IgD-negative memory B cell (primary cell): ENCODE results near the gene NFIB. TPM values are rescaled to one million over a fixed set of nuclear protein-coding genes. Genes with fewer than 3 reads are reported as not detected.

Experiments
- H3K27ac Mint-ChIP-seq, 3 donors: one replicate each; pipeline ENCODE4 v1.8.0; 2020 to 2022; ENCODE audit warnings: mild to moderate bottlenecking in 3 of 3, mixed read lengths in 3 of 3, moderate library complexity in 1 of 3
- H3K27me3 Mint-ChIP-seq: one replicate; pipeline ENCODE4 v1.8.0; 2021; ENCODE audit warnings: mixed read lengths
- H3K36me3 Mint-ChIP-seq: one replicate; pipeline ENCODE4 v1.8.0; 2020; ENCODE audit warnings: mild to moderate bottlenecking, mixed read lengths
- H3K4me1 Mint-ChIP-seq, 3 donors: one replicate each; pipeline ENCODE4 v1.8.0; 2020 to 2022; ENCODE audit warnings: mixed read lengths in 3 of 3, mild to moderate bottlenecking in 1 of 3
- H3K4me3 Mint-ChIP-seq, 4 donors: one replicate each; pipeline ENCODE4 v1.8.0; 2020 to 2022; ENCODE audit warnings: mild to moderate bottlenecking in 4 of 4, mixed read lengths in 4 of 4, moderate library complexity in 3 of 4
- H3K9me3 Mint-ChIP-seq, 3 donors: one replicate each; pipeline ENCODE4 v1.8.0; 2020 to 2021; ENCODE audit warnings: mixed read lengths in 3 of 3, mild to moderate bottlenecking in 1 of 3
- polyA plus RNA-seq: library from polyadenylated mRNA; unstranded; fragments of 300-500 nt; fragmentation: Illumina TruSeq; gene quantifications from one replicate; pipeline ENCODE4 v1.2.3, GENCODE V29; 2021

The NFIB gene
- polyA plus RNA-seq, 1 donor from 2014 or later = not detected

DNA sequence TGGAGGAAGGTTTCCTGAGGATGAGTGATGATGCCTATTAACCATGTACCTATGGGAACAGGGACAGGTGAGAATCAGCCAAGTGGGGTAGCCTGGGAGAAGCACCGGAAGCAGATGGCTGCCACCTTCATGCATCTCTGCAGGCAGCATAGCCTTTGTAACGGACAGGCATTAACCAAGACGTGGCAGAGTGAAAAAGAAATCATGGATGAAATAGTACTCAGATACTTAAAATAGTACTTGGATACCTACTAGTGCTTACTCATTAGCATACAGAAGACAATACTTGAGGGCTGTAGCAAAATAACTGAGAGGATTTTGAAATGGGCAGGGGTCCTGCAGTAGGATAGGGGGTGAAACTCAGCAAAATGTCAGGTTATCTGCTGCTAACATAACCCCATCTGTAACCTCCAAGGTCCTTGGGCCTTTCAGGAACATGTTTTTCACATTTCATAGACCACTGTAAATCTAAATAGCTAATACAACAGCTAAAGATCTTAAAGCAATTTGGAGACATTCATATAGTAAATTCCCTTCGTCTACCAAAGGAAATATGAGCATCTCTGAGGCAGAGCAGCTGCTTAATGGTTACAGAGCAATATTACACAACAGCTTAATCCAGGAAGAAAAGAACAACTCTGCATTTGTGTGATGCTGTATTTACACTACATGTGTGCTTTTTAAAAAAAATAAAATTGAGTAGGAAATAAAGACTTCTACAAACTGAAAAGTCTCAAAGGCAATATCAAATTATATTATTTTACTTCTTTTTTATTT, 154.3 kb downstream of the NFIB start:
- H3K36me3 Mint-ChIP-seq = no peaks in the 10 kb centered on the region
- no peaks in the 10 kb centered on the region for H3K27me3 Mint-ChIP-seq
- H3K4me1 Mint-ChIP-seq = no peaks in the 10 kb centered on the region
- H3K27ac Mint-ChIP-seq = no peak overlapping the region
- H3K4me3 Mint-ChIP-seq = no peak overlapping the region
- peaks cover 0 to 3% (median 0%) of the 10 kb centered on the region in 3 donors for H3K9me3 Mint-ChIP-seq

DNA sequence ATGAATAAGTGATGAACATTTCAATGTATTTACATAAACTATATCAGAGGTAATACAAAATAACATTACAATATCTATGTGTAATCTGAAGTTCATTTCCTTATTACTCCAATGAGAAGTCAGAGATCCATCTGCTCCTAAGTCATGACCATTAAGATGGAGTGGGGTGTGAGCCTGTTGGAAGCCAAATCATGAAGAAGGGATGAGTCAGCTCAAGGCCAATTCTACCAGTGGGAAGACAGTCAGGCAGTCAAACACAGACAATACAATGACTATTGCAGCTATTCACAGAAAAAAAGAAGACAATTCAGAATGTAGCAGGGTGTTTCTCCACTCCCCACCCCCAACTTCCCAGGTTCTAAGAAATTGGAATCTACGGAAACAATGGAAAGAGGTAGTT, 155.0 kb downstream of the NFIB start:
- H3K4me3 Mint-ChIP-seq = no peak overlapping the region
- H3K36me3 Mint-ChIP-seq = no peaks in the 10 kb centered on the region
- H3K9me3 Mint-ChIP-seq = peaks cover 0 to 3% (median 0%) of the 10 kb centered on the region in 3 donors
- no peaks in the 10 kb centered on the region for H3K4me1 Mint-ChIP-seq
- H3K27ac Mint-ChIP-seq = no peak overlapping the region
- no peaks in the 10 kb centered on the region for H3K27me3 Mint-ChIP-seq

DNA sequence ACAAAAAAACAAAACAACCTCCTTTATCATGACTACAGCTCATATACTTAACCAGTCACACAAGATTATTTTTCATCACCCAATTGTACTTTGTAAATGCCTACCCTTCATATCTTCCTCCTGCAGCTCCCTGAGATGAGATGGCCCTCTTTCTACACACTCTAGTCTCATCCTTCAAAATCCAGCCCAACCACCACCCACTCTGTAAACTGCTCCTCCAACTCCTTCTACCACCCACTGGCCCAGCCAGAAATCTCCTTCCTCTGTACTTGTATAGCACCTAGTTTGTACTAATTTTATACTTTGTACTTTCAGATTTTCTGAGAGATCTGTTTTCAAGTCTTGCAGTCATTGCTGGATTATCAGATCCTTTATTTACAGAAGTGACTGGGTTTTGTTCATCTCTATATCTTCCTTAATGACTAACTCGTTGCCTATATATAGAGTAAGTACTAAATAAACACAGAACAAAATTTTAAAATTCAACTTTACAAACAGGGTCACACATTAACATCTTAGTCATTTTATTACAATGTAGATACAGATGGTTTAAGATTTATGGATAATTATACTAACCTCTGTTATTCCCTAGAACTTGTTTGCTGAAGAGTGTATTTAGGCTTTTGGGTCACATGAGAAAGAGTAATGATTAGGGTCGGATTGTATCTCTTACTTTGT, 155.7 kb downstream of the NFIB start:
- no peak overlapping the region for H3K27ac Mint-ChIP-seq
- no peak overlapping the region for H3K4me3 Mint-ChIP-seq
- H3K27me3 Mint-ChIP-seq = no peaks in the 10 kb centered on the region
- no peaks in the 10 kb centered on the region for H3K36me3 Mint-ChIP-seq
- H3K4me1 Mint-ChIP-seq = no peaks in the 10 kb centered on the region
- H3K9me3 Mint-ChIP-seq = peaks cover 0 to 3% (median 0%) of the 10 kb centered on the region in 3 donors

DNA sequence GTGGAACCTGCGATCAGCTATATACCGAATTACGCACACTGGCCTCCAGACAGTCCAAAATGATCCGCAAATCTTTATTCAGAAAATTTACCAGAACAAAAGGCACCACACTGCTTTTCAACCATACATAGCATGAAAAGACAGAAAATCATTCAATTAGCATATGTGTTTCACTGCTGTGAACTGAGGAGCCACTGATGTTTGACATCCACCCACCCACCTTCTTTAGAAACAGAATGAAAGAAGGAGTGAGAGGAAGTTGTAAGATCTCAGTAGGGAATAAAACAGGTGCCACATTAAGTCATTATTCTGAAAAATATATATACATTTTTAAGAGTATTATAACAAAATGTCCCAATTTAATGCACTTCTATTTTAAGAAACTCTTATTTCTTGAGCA, 156.8 kb downstream of the NFIB start:
- no peaks in the 10 kb centered on the region for H3K36me3 Mint-ChIP-seq
- no peaks in the 10 kb centered on the region for H3K27me3 Mint-ChIP-seq
- H3K4me3 Mint-ChIP-seq = no peak overlapping the region
- peaks cover 0 to 3% (median 0%) of the 10 kb centered on the region in 3 donors for H3K9me3 Mint-ChIP-seq
- no peaks in the 10 kb centered on the region for H3K4me1 Mint-ChIP-seq
- no peak overlapping the region for H3K27ac Mint-ChIP-seq

DNA sequence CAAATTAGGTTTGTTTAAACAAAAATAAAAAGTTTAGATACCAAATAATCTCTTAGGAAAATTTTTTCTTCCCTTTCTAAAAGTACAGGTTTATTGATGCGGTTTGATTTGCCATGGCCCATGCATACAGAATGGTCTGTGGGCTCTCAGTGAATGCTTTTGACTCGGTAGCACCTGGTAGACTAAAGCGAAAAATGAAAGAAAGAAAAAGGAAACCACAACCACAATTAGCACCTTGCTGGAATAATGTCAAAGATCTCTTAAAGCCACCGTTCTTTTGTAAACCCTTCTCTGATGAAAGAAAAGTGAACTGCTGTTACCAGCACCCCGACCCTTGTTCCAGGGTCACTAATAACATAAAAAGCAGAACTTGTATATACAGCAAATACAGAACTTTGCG, 157.9 kb downstream of the NFIB start:
- Mint-ChIP-seq H3K36me3 (no peaks in the 10 kb centered on the region), H3K9me3 (peaks cover 0 to 3% (median 0%) of the 10 kb centered on the region in 3 donors), H3K4me1 (no peaks in the 10 kb centered on the region), H3K27ac (no peak overlapping the region), H3K4me3 (peak overlapping the region in 1 of 4 donors; percentile 41), H3K27me3 (no peaks in the 10 kb centered on the region)

DNA sequence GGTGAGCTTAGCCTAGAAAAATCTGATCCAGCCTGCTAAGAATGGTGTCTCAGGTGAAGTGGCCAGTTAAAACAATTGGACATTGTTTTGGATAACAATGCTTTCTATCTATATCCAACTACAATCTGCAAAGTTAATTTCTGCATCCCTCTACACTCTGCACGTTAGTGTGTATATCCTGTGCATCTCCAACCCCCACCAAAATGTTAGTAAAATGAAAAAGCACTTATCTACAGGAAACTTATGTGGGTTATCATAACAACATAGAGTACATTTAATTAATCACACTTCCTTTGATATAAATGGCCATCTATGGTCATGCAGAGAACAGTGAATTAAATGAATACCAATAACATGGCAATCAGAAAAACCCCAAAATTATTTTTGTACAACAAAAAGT, 158.7 kb downstream of the NFIB start:
- Mint-ChIP-seq H3K27me3 (no peaks in the 10 kb centered on the region), H3K36me3 (no peaks in the 10 kb centered on the region), H3K27ac (no peak overlapping the region), H3K9me3 (peaks cover 0 to 3% (median 0%) of the 10 kb centered on the region in 3 donors), H3K4me3 (no peak overlapping the region), H3K4me1 (no peaks in the 10 kb centered on the region)

DNA sequence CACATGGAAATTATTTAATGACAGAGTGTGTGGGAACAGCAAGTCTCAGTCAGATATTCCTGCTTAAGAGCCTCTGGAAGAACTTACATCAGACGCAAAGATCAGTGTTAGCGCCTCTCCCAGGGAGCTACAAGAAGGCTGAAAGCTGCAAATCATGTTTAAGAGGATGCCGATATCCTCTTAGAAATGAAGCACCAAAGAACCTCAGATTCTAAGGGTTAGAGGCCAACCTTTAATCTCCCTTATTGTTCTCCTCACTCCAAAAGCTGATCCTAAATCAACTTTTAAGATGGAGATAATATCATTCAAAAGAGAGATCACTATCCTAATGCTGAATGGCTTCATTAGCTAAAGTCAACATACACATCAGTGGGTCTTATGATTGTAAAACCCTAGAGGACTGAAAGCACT, 160.6 kb downstream of the NFIB start:
- Mint-ChIP-seq H3K9me3 (peaks cover 0 to 3% (median 0%) of the 10 kb centered on the region in 3 donors), H3K36me3 (no peaks in the 10 kb centered on the region), H3K27me3 (no peaks in the 10 kb centered on the region), H3K27ac (no peak overlapping the region), H3K4me3 (no peak overlapping the region), H3K4me1 (no peaks in the 10 kb centered on the region)

DNA sequence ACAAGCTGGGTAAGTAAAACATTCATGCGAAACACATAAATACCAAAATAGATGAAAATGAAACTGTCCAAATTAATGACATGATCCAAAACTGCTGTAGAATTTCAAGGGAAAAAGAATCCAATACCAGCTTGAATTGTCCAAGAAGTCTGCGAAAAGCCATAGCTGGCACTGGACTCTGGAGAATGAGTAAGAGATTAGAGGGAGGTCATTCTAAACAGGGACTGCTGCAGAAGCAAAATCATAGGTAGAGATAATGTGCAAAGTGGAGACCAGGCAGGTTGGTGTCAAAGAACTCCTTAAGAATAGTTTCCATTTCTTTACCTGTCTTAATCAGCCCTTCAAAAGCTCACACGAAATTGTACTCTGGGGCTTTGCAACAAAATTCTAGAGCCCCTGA, 162.5 kb downstream of the NFIB start:
- no peaks in the 10 kb centered on the region for H3K9me3 Mint-ChIP-seq
- no peaks in the 10 kb centered on the region for H3K4me1 Mint-ChIP-seq
- peaks cover 2% of the 10 kb centered on the region for H3K36me3 Mint-ChIP-seq
- no peak overlapping the region for H3K4me3 Mint-ChIP-seq
- H3K27ac Mint-ChIP-seq = no peak overlapping the region
- H3K27me3 Mint-ChIP-seq = no peaks in the 10 kb centered on the region

DNA sequence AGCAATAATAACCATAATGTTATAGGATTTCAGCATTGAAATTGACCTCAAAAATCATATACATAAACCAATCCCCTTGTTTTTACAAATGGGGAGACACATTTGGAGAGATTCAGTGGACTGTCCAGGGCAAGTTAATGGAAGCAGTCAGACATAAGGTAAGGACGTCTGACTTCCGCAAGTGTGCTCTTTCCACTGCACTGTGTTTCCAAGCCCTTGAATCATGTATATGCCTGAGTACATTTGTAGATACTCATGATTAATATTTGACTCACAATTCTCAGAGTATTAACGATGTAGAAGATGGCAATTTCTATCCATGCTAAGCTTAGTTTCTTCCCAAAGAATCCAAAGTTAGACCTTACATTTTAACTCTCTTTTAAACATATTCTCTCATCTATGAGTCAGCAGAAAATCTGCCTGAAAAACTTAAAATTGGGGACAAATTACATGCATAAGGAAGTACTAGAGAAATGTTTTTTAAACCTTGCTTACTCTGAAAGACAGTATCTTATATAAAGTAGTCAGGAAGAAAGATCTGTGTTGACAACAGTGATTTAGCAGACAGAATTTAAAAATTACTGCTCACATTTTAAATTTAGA, 165.3 kb downstream of the NFIB start:
- H3K36me3 Mint-ChIP-seq = peaks cover 2% of the 10 kb centered on the region
- H3K4me1 Mint-ChIP-seq = no peaks in the 10 kb centered on the region

DNA sequence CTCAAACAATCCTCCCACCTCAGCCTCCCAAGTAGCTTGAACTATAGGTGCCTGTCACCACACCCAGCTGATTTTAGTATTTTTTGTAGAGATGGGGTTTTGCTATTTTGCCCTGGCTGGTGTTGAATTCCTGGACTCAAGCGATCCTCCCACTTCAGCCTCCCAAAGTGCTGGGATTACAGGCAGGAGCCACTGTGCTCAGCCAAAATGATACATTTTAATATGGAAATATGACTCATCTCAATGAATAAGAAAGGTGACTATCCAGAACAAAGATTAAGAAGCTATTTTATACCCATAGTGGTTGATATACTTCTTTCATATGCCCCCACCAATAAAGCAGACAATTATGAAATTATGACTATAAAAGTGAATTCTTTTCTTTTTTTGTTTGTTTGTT, 166.2 kb downstream of the NFIB start:
- Mint-ChIP-seq H3K9me3 (peaks cover 0 to 1% (median 0%) of the 10 kb centered on the region in 3 donors), H3K27me3 (no peaks in the 10 kb centered on the region), H3K4me1 (no peaks in the 10 kb centered on the region), H3K36me3 (peaks cover 2% of the 10 kb centered on the region), H3K27ac (no peak overlapping the region), H3K4me3 (no peak overlapping the region)

More for the DNA sequence above, 165.3 kb downstream of the NFIB start:
- Mint-ChIP-seq H3K9me3 (peaks cover 0 to 1% (median 0%) of the 10 kb centered on the region in 3 donors), H3K27ac (no peak overlapping the region), H3K27me3 (no peaks in the 10 kb centered on the region), H3K4me3 (no peak overlapping the region)

DNA sequence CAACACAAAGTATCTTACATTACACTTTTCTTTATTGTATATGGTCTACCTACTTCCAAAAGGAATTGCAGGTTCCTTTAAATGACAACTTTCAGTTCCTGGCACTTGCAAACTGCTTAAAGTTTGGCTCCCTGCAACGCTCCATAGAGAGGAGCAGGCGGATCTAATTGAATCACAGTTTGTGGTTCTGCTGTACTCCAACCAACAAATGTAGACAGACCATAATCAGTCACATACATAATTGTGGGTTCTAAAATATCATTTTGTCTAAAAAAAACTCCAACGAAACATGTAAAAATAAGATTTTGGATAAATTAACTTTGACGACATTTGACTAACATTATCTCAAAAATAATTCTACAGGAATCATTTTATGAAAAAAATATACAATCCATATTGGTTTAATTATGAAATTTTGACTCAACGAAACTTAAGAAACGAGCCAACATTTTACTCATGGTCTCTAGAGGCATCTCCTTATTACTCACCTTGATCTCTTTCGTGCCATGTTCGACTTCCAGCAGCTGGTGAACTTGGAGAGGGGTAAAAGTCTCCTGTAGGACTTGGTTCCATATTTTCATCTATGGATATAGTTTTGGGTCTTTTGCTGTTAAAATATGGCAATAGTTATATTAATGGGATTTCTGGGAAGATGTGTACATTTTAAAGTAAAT, 167.6 kb downstream of the NFIB start:
- Mint-ChIP-seq H3K27me3 (no peaks in the 10 kb centered on the region), H3K4me1 (no peaks in the 10 kb centered on the region), H3K27ac (no peak overlapping the region), H3K4me3 (no peak overlapping the region), H3K36me3 (peaks cover 2% of the 10 kb centered on the region), H3K9me3 (peaks cover 1 to 5% (median 2%) of the 10 kb centered on the region in 3 donors)

DNA sequence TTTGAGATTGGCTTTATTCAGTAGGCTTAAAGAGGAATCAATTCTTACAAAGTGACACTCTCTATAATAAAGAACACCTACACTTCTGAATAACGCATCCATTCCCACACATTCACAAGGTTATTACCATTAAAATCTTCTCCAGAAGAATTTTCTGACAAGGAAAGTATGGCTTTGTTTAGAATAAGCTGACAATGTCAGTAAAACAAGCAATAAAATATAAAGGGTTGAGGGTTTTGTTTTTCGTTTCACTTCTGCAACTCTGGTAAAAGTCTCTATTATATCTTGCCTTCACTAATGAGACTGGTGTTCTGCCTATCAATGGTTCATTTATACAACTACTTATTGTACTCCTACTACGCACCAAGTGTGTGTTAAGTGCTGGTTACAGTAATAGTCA, 169.7 kb downstream of the NFIB start:
- H3K4me1 Mint-ChIP-seq = no peaks in the 10 kb centered on the region
- H3K27me3 Mint-ChIP-seq = no peaks in the 10 kb centered on the region
- peaks cover 1 to 5% (median 2%) of the 10 kb centered on the region in 3 donors for H3K9me3 Mint-ChIP-seq
- H3K4me3 Mint-ChIP-seq = no peak overlapping the region
- peaks cover 2% of the 10 kb centered on the region for H3K36me3 Mint-ChIP-seq
- H3K27ac Mint-ChIP-seq = no peak overlapping the region

DNA sequence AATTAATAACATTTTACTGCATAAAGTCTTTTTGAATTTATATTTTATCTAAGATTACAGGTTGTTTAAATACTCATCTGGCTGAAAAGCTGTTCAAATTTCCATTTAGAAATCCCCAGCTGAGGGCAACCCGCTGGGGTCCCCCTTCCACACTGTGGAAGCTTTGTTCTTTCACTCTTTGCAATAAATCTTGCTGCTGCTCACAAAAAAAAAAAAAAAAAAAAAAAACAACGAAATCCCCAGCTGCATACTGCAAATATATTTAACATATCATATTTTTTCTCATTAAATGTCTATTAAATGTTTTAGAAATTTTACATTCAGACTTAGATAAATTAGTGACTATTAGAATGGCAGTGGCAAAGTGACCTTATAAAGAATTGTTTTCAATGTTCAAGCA, 172.2 kb downstream of the NFIB start:
- no peak overlapping the region for H3K27ac Mint-ChIP-seq
- H3K9me3 Mint-ChIP-seq = peaks cover 1 to 5% (median 2%) of the 10 kb centered on the region in 3 donors
- H3K27me3 Mint-ChIP-seq = no peaks in the 10 kb centered on the region
- H3K36me3 Mint-ChIP-seq = peaks cover 2% of the 10 kb centered on the region
- H3K4me1 Mint-ChIP-seq = no peaks in the 10 kb centered on the region
- H3K4me3 Mint-ChIP-seq = no peak overlapping the region

DNA sequence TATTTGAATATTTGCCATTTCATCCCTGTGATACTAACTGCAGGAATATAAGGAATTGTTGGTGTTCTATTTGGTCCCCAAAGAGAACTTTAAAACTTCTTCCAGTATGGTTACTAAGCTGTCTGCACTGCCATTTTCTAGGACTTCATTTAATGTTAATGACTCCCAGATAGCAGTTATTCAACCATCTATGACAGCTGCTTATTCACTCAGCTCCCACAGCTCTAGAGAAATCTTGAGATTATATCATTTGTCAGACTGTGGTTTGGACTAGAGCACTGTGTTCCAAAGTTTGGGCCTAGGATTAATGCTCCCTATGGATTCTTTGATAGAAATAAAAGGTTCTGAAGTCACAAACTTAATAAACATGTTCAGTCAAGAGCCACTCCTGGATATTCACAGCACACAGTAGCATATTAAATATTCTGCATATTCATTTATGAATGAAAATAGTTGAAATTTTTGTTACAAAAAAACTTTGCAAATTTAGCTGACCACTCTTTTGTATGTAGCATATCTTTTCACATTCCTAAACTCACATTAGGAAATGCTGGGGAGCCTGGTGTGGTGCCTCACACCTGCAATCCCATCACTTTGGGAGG, 173.7 kb downstream of the NFIB start:
- no peaks in the 10 kb centered on the region for H3K36me3 Mint-ChIP-seq
- H3K27ac Mint-ChIP-seq = no peak overlapping the region
- H3K27me3 Mint-ChIP-seq = no peaks in the 10 kb centered on the region
- H3K4me1 Mint-ChIP-seq = no peaks in the 10 kb centered on the region
- H3K4me3 Mint-ChIP-seq = no peak overlapping the region
- H3K9me3 Mint-ChIP-seq = peaks cover 1 to 5% (median 2%) of the 10 kb centered on the region in 3 donors

DNA sequence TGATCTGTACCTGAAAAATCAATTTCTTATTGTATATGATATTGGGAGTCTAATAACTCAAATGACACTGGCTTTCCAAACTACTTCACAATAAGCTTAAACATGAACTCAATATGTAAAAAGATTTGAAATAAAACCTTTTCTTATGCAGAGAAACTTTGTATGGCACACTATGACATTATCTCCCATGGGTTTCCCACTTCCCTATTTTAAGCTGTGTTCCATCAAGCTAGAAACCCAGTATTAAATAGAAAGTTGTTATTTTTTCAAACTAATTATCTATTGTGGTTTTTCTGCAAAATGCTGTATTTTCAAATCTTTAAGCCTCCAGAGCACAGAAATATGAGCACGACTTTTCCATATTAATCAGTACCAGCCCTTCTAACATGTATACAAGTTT, 174.7 kb downstream of the NFIB start:
- Mint-ChIP-seq H3K36me3 (no peaks in the 10 kb centered on the region), H3K4me3 (no peak overlapping the region), H3K27ac (no peak overlapping the region), H3K9me3 (peaks cover 0 to 5% (median 2%) of the 10 kb centered on the region in 3 donors), H3K4me1 (no peaks in the 10 kb centered on the region), H3K27me3 (no peaks in the 10 kb centered on the region)
